RPMI8226 (cell line): ENCODE measurements around the gene CARS2.
A peak's percentile ranks its signal among the peaks of the same experiment; 100 is the strongest.
"Not testable (repeated sequence)": the region's sequence is repeated elsewhere in the genome, so short reads cannot be mapped to it uniquely, and the experiment has no call there.

ENCODE experiments used
- DNase-seq: peaks from one replicate; pipeline ENCODE4 v3.0.0-alpha.2; 2015

Gene CARS2

GRCh38 chr13:110615322-110616102 lies 90.4 kb downstream of the CARS2 start, which contains the start of gene NAXD:
Gene NAXD, plus strand, starts transcription at chr13:110615545. Its CDS starts 57 bp downstream, at chr13:110615602.
- DNase-seq, result peak; percentile 65

- DNase-seq, result no peak
Measured at GRCh38 chr13:110615005-110615321, 91.0 kb downstream of the CARS2 start.

- peak; percentile 33 for DNase-seq
Measured at GRCh38 chr13:110610955-110611595, 94.8 kb downstream of the CARS2 start.

GRCh38 chr13:110607675-110608224 lies 98.2 kb downstream of the CARS2 start:
- DNase-seq, result no peak

- DNase-seq, result not testable (repeated sequence)
Measured at GRCh38 chr13:110606281-110606680, 99.6 kb downstream of the CARS2 start.

- no peak for DNase-seq
Measured at GRCh38 chr13:110605132-110605531, 100.8 kb downstream of the CARS2 start.

- no peak for DNase-seq
Measured at GRCh38 chr13:110600980-110601379, 104.9 kb downstream of the CARS2 start.

GRCh38 chr13:110600261-110600819 lies 105.6 kb downstream of the CARS2 start:
- no peak for DNase-seq

- DNase-seq, result no peak
Measured at GRCh38 chr13:110597041-110597689, 108.8 kb downstream of the CARS2 start.

GRCh38 chr13:110593430-110594130 lies 112.3 kb downstream of the CARS2 start:
- peak; percentile 55 for DNase-seq

GRCh38 chr13:110592665-110593064 lies 113.3 kb downstream of the CARS2 start:
- no peak for DNase-seq
